Measurements from ENCODE around the gene SH3PXD2A.

DNA sequence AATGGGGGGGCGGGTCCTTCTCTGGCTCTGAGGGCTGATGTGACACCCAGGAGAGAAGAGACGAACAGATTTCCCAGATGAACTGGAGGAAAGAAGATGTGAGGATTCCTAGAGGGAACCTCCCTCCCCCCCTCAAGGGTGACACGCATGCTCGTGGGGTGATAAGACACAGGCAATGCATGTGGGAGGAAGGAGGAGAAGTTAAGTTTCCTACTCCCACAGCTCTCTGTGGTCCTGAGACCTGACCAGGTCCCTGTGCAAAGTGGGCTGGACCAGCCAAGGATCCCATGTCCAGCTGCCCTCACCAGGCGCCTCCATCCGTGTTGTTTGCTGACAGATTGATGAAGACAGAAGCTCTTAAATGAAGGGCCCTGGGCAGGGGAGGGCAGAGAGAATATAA, 112.6 kb downstream of the SH3PXD2A start:
- TF ChIP-seq POLR2AphosphoS5 (IDR thresholded peaks at IDR 0.05; ENCODE audit: low read depth, low read length), result no peak
- TF ChIP-seq POLR2A (IDR thresholded peaks at IDR 0.05; ENCODE audit: low read depth, low read length), result no peak
- no peak for TF ChIP-seq TAF1 (IDR thresholded peaks at IDR 0.05; ENCODE audit: borderline replicate concordance, low read depth, low read length)
